GM19328 (cell line): ENCODE measurements around the gene KCNIP3.

Experiments
- ATAC-seq: cut with Tn5 transposase; IDR thresholded peaks from one replicate; pipeline ENCODE4 v1.9.1; 2021; ENCODE audit warnings: mild to moderate bottlenecking, moderate library complexity; ENCODE audit not compliant: unreplicated experiment

KCNIP3 gene

GRCh38 chr2:95327861-95328260, 30.7 kb downstream of the KCNIP3 start:
- no peak for ATAC-seq

DNA sequence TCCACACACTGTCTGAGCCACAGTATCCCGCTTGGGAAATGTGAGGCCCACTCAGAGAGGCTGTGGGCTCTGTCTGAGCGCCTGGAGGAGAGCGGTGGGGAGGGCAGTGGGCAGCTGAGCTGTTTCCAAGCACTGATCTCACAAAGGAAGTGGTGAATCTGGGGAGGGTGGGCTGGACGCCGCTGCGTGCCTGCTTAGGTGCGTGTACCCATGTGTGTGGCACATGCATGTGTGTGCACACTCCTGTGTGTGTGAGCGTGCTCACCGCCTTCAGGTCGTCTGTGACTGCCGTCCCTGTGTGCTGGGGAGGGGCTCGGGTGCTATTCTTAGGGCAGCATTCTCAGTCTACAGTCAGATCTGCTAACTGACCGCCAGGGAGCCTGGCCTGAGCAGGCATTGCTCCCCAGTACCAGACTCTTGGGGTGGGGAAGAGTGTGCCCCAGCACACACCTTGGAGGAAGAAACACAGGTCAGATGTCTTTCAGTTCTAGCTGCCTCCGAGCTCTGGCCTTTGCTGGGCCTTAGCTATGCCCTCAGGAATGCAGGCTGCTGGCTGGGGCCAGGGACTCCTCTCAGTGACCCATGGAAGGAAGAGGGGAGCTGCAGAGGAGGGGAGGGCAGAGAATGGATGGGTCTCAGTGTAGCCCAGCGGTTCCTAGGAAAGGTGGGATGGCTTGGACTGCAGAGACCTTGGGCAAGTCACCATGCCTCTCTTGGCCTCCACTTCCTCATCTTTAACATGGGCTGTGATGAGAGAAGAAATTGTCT, 31.4 kb downstream of the KCNIP3 start:
- no peak for ATAC-seq

DNA sequence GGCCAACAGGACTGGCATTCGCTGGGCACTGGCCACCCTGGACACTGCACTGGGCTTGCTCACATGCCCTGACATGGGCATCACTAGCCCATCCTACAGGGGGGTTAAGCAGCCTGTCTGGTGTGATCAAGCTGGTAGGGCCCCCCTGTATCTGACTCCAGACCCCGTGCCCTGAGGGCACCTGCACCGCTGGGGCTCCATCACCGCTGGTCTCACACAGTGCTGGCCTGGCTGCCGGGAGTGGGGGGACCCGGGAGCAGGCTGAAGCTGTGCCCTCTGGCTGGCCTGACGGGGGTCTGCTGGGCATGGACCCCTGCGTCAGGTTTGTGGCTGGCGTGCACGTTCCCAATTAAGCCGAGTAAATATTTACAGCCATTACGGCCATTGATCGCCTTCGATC, 32.3 kb downstream of the KCNIP3 start:
- ATAC-seq = no peak

DNA sequence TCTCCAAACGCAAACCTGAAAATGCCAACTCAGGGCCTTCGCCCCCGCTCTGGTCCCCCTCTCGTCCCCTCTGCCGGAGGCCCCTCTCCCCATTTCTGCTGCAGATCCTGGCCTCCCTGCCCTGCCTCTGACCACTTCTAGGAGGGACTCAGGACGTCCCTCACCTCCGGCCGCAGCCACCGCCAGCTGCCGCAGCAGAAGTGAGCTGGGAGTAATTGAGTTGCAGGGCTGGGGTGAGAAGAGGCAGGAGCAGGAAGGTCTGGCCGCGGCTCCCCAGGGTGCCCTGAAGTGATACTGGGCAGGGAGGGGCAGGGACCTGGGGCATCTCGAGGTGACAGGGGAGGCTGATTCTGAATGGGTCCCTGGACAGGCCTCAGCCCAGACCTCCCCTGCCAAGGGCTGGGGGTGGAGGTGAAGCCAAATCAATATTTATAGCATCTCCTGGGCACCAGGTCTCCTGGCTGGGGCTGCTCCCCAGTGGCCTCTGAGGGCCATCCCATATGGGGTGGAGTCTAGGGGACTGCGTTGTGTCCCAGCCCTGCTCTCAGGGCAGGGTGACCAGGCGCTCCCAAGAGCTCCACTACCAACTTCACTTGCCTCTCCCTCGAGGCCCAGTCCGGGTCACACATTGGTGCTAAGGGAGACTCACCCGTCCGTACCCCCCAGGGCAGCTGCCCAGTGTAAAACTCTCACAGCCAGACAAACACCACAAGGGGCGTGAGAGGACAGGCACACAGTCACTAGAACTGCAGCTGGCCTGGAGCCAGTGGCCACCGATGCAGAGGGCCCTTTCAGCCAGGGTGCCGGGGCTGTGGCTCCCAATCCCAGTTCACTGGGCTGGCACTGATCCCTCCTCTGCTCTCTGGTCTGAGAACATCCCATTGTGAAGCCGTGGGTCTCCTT, 33.0 kb downstream of the KCNIP3 start:
- ATAC-seq = no peak

DNA sequence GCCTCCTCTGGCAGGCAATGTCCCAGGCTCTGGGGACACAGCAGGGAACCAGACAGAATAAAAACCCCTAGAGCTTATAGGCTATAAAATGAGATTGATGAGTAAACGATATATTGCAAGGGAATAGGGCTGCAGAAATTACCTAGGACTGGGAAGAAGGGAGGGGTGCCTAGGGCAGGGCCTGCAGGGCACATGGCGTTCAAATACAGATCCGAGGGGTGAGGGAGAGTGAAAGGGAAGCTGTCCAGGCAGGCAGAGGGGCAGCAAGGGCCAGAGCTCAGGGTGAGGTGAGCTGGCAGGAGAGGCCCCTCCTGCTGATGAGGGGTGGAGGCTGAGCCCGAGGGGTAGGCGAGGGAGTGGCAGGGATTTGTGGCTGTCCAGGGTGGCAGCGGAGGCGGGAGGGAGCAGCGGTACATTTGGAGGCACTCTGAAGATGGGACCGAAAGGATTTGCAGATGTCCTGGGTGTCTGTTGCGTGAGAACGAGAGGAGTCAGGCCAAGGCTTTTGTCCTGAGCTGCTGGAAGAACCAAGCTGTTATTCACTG, 33.7 kb downstream of the KCNIP3 start:
- ATAC-seq = no peak

- no peak for ATAC-seq
Measured at GRCh38 chr2:95331606-95332005, 34.5 kb downstream of the KCNIP3 start.

- ATAC-seq = no peak
Measured at GRCh38 chr2:95332036-95332435, 34.9 kb downstream of the KCNIP3 start.

DNA sequence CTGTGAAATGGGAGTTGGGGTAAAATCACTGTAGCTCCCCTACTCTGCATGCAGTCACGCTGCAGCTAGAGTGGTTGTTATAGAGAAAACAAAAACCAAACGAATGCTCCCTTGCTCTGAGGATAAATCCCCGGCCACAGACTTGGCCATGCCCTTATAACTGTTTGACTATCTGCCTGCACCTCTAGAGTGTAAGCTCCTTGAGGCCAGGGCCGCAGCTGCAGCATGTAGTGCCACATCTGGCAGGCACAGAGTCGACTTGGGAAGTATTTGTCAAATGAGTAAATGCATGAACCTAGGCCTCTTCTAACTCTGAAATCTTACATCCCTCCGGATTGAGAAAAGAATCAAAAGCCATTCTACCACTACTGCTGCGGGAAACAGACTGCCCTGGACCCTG, 35.9 kb downstream of the KCNIP3 start:
- no peak for ATAC-seq

GRCh38 chr2:95333888-95334338, 36.8 kb downstream of the KCNIP3 start:
- ATAC-seq = no peak

DNA sequence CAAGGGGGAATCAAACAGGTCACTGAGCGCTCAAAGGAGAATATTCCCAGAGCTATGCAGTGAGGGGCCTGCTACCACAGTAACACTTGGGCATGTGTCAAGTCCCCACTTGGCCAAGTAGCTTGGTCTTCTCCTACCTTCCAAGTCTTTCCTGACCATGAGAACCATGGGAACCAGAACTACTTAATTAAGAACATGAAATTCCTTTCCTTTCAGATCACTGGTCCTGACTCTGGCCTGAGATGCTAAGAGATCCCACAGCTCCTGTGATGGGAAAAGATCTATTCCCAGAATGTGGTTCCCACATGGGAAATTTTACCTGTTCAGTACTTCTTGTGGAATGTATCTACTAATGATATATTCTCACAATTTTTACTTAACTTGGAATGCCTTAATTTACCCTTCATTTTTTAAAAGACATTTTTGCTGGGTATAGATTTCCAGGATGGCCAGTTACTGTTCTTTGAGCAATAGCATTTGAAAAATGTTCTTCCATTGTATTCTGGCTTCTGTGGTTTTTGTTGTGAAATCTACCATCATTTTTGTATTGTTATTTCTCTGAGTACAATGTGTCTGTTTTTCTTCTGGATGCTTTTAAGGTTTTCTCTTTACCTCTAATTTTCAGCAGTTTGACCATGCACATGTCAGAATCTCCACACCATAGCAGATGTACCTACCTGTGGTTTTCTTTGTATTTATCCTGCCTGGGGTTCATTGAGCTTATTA, 37.9 kb downstream of the KCNIP3 start:
- no peak for ATAC-seq

- no peak for ATAC-seq
Measured at GRCh38 chr2:95336406-95336805, 39.3 kb downstream of the KCNIP3 start.

GRCh38 chr2:95337829-95338228, 40.7 kb downstream of the KCNIP3 start:
- no peak for ATAC-seq

DNA sequence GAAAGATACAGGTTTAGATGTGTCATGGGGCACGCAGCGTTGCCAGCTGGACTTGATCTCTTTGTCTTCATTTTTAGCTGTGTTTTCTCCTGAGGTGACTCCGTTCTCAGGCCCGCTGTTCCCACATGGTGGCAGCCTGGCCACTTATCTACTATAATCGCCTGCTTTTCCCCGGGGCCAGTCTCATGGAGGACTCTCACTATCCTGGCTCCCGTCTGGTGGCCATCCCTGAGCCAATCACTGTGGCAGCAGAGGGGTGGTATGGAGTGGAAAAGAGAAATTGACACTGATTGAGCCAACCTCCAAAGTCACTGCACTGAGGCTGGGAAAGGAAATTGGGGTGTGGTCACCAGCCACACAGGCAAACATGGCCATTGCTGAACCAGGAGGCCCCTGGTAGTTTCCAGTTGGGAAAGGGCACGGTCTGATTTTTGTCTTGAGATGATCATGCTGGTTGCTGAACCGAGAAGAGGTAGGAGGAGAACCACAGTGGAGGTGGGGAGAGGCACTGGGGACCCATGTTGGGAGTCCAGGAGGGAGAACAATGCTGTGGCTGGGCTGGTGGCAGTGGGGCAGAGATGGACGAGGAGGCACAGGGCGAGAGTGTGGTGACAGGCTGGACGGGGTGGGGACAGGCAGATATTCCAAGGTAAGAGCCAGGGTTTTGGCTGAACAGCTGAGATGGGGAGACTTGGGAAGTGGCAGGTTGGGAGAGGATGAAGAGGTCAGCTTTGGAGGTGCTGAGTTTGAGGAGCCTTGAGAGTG, 45.6 kb downstream of the KCNIP3 start:
- ATAC-seq = no peak

GRCh38 chr2:95343429-95344214, 46.5 kb downstream of the KCNIP3 start:
- no peak for ATAC-seq

GRCh38 chr2:95344215-95344583, 47.1 kb downstream of the KCNIP3 start:
- no peak for ATAC-seq

GRCh38 chr2:95344656-95345055, 47.5 kb downstream of the KCNIP3 start:
- ATAC-seq = no peak

DNA sequence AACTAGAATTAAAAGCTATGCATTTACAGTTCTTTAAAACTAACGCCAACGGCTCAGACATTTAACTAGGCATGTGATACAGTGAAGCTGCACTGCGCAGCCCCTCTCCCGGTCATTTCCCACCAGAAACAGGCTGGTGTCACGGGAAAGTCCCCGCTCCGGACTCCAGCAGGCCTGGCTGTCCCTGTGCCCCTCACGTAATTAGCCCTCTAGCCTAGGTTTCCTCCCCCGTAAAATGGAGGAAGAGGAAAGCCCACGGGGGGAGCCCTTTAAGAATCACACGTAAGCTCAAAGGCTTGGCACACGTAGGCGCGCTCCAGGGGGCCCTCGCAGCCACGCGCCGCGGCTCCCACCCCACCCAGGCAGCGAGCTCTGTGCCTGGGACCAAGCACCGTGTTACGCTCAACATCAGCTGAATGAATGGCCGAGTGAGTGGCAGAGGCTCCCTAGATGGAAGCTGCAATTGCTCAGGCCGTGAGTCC, 48.0 kb downstream of the KCNIP3 start:
- ATAC-seq = peak; percentile 26

DNA sequence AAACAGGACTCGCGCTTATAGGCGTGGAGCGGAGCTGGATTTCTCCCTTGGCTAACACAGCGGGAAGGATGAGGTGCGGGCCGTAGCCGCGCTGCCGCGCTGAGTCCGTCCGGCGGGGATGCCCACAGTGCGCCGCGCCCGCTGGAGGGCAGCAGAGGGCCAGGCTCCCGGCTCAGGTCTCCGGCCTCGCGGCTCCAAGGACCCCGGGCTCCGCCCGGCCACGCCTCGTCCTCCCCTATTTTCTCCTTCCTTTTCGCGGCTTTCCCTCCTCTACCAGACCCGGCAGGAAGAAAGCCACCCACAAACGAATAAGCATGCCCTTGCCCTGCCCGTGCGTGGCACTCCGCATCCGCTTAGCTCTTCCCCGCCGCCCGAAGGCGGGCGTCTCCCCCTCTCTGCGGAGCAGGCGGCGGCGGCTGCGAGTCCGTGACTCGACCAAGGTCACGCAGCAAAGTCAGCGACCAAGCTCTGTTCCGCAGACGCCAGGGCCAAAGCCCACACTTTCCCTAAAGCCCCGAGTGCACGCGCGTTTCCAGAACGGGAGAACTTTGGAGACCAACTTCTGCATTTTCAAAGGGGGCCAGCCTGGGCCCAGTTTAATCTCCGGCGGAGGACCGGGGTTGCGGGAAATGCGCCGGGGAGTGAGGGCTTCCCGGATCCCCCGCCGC, 48.5 kb downstream of the KCNIP3 start:
- ATAC-seq = peak; percentile 61

GRCh38 chr2:95346231-95346737, 49.1 kb downstream of the KCNIP3 start:
- no peak for ATAC-seq
